H1 (cell line): ENCODE data around the gene CKM. TPM values are rescaled to one million over a fixed set of nuclear protein-coding genes. Genes with fewer than 3 reads are reported as not detected.
A peak's percentile ranks its signal among the peaks of the same experiment; 100 is the strongest.

Source experiments
- CTCF ChIA-PET: fragments of 300-600 bp; sonication (Branson Sonifier 250); formaldehyde crosslinking; loops from one replicate; lab custom pipeline; 2021; ENCODE audit not compliant: partially characterized antibody; lab: Charles Lee
- POLR2A ChIA-PET: fragments of 300-600 bp; sonication (Branson Sonifier 250); formaldehyde crosslinking; loops from one replicate; lab custom pipeline; 2021; ENCODE audit warnings: inconsistent platforms; ENCODE audit not compliant: partially characterized antibody; lab: Charles Lee
- DNase-seq, 2 experiments: peaks; one replicate each; pipeline versions ENCODE4 v3.0.0 to v3.0.0-alpha.2; 2010 to 2022; ENCODE audit warnings: low spot score in 2 of 2, low read depth in 1 of 2, mixed read lengths in 1 of 2
- FAIRE-seq: peaks from 2 replicates; lab custom pipeline; 2011; peaks lifted over from hg19 to GRCh38; lab: Jason Lieb, UNC
- H2AFZ ChIP-seq: 2 replicates; pipeline ENCODE4 v1.8.1; 2012; ENCODE audit warnings: low read length, inconsistent platforms
- H2AK5ac ChIP-seq: 2 replicates; pipeline ENCODE4 v1.6.1; 2013; ENCODE audit warnings: low read depth, low read length
- H2BK120ac ChIP-seq: replicated peaks from 2 replicates; pipeline ENCODE3; 2013; ENCODE audit warnings: low read depth, low read length, inconsistent platforms
- H2BK12ac ChIP-seq: 2 replicates; pipeline ENCODE4 v1.6.1; 2013; ENCODE audit warnings: low read depth, low read length
- H2BK15ac ChIP-seq: 2 replicates; pipeline ENCODE4 v1.6.1; 2013; ENCODE audit warnings: low read length
- H2BK20ac ChIP-seq: 2 replicates; pipeline ENCODE4 v1.6.1; 2013; ENCODE audit warnings: low read length
- H2BK5ac ChIP-seq: 2 replicates; pipeline ENCODE4 v1.6.1; 2013; ENCODE audit warnings: low read depth, low read length
- H3K14ac ChIP-seq: 2 replicates; pipeline ENCODE4 v1.6.1; 2013; ENCODE audit warnings: inconsistent platforms; ENCODE audit not compliant: insufficient read length
- H3K18ac ChIP-seq: 2 replicates; pipeline ENCODE4 v1.6.1; 2013; ENCODE audit warnings: low read length; ENCODE audit errors: extremely low read depth
- H3K23ac ChIP-seq: 2 replicates; pipeline ENCODE4 v1.6.1; 2013; ENCODE audit warnings: inconsistent platforms; ENCODE audit not compliant: insufficient read length
- H3K23me2 ChIP-seq: 2 replicates; pipeline ENCODE4 v1.6.1; 2013; ENCODE audit warnings: low read depth, low read length
- H3K27ac ChIP-seq: 2 replicates; pipeline ENCODE4 v1.6.1; 2011; ENCODE audit warnings: low read depth, low read length, inconsistent platforms
- H3K27me3 ChIP-seq, 4 experiments: replicated peaks in 1 of 4; 1 replicate in 1 of 4; 2 replicates in 3 of 4; pipeline versions ENCODE4 v1.6.1 to v1.8.1; 2011 to 2013; ENCODE audit warnings: low read length in 3 of 4, mild to moderate bottlenecking in 3 of 4, inconsistent platforms in 2 of 4, mixed read lengths in 2 of 4, moderate library complexity in 1 of 4; ENCODE audit not compliant: control insufficient read depth in 3 of 4, insufficient read depth in 3 of 4; ENCODE audit errors: extremely low read depth in 1 of 4
- H3K36me3 ChIP-seq, 4 experiments: 2 replicates each; pipeline versions ENCODE4 v1.6.1 to v1.8.1; 2011 to 2013; ENCODE audit warnings: mild to moderate bottlenecking in 4 of 4, low read length in 3 of 4, moderate library complexity in 2 of 4, control low read depth in 1 of 4, inconsistent platforms in 1 of 4; ENCODE audit not compliant: insufficient read depth in 4 of 4, control insufficient read depth in 2 of 4
- H3K4ac ChIP-seq: replicated peaks from 2 replicates; pipeline ENCODE3; 2013; ENCODE audit warnings: low read length, low read depth, mixed read lengths, inconsistent platforms; ENCODE audit not compliant: insufficient read length
- H3K4me1 ChIP-seq, 4 experiments: replicated peaks in 1 of 4; 1 replicate in 1 of 4; 2 replicates in 3 of 4; pipeline versions ENCODE4 v1.6.1 to v1.8.1; 2011 to 2013; ENCODE audit warnings: low read length in 3 of 4, inconsistent platforms in 2 of 4, mixed read lengths in 1 of 4; ENCODE audit not compliant: insufficient read depth in 4 of 4, control insufficient read depth in 3 of 4
- H3K4me2 ChIP-seq, 2 experiments: 2 replicates each; pipeline versions ENCODE4 v1.6.1 to v1.8.1; 2011 to 2013; ENCODE audit warnings: low read depth in 2 of 2, low read length in 2 of 2, control low read depth in 1 of 2, inconsistent platforms in 1 of 2, mild to moderate bottlenecking in 1 of 2; ENCODE audit not compliant: insufficient read depth in 1 of 2
- H3K4me3 ChIP-seq, 4 experiments: fragments of 200-600, 300-600 bp in 1 of 4; sonication (generic), shearing (Covaris generic), sonication (Bioruptor Twin) in 1 of 4; 2 replicates each; pipeline versions ENCODE4 v1.5.1 to v1.8.1; 2011 to 2016; ENCODE audit warnings: low read length in 4 of 4, low read depth in 3 of 4, control low read depth in 2 of 4, inconsistent platforms in 2 of 4, mild to moderate bottlenecking in 2 of 4, mixed read lengths in 1 of 4, moderate library complexity in 1 of 4; ENCODE audit not compliant: insufficient read depth in 2 of 4; ENCODE audit errors: extremely low read depth in 1 of 4
- H3K56ac ChIP-seq: replicated peaks from 2 replicates; pipeline ENCODE3; 2013; ENCODE audit warnings: low read depth, mild to moderate bottlenecking, mixed read lengths, low read length, inconsistent platforms; ENCODE audit not compliant: insufficient read length
- H3K79me1 ChIP-seq: 2 replicates; pipeline ENCODE4 v1.6.1; 2013; ENCODE audit warnings: low read depth, low read length, control low read depth
- H3K79me2 ChIP-seq, 2 experiments: 2 replicates each; pipeline versions ENCODE4 v1.6.1 to v1.8.1; 2012 to 2013; ENCODE audit warnings: low read length in 2 of 2, mild to moderate bottlenecking in 2 of 2, inconsistent platforms in 1 of 2; ENCODE audit not compliant: insufficient read depth in 2 of 2, control insufficient read depth in 1 of 2
- H3K9ac ChIP-seq, 4 experiments: replicated peaks in 1 of 4; 1 replicate in 1 of 4; 2 replicates in 3 of 4; pipeline versions ENCODE4 v1.6.1 to v1.8.1; 2011 to 2013; ENCODE audit warnings: low read depth in 3 of 4, low read length in 3 of 4, control low read depth in 2 of 4, mild to moderate bottlenecking in 2 of 4, moderate library complexity in 2 of 4, inconsistent platforms in 1 of 4; ENCODE audit errors: extremely low read depth in 1 of 4
- H3K9me3 ChIP-seq, 2 experiments: 2 replicates each; pipeline versions ENCODE4 v1.6.1 to v1.8.1; 2012 to 2013; ENCODE audit warnings: mild to moderate bottlenecking in 2 of 2, moderate library complexity in 2 of 2, control low read depth in 1 of 2, inconsistent platforms in 1 of 2, low read depth in 1 of 2, low read length in 1 of 2, mixed read lengths in 1 of 2; ENCODE audit not compliant: insufficient read depth in 2 of 2
- H4K20me1 ChIP-seq, 2 experiments: replicated peaks in 1 of 2; 2 replicates each; pipeline versions ENCODE3 to v1.8.1; 2011 to 2013; ENCODE audit warnings: inconsistent platforms in 2 of 2, low read length in 2 of 2, mild to moderate bottlenecking in 1 of 2; ENCODE audit not compliant: insufficient read depth in 2 of 2, control insufficient read depth in 1 of 2
- H4K5ac ChIP-seq: 2 replicates; pipeline ENCODE4 v1.6.1; 2013; ENCODE audit warnings: low read length, low read depth, mixed read lengths, inconsistent platforms; ENCODE audit not compliant: insufficient read length
- H4K8ac ChIP-seq: 2 replicates; pipeline ENCODE4 v1.8.0; 2013; ENCODE audit warnings: mild to moderate bottlenecking, moderate library complexity, low read length, inconsistent platforms; ENCODE audit not compliant: insufficient read depth; ENCODE audit errors: extremely low read depth
- H4K91ac ChIP-seq: replicated peaks from 2 replicates; pipeline ENCODE3; 2013; ENCODE audit warnings: low read length, mixed read lengths, inconsistent platforms; ENCODE audit not compliant: insufficient read length
- CBX8 ChIP-seq: fragments of 300-800, 300-1000 bp; sonication (generic); IDR thresholded peaks from 2 replicates; pipeline ENCODE4 v1.7.1; 2016; ENCODE audit warnings: low read depth, low read length, borderline replicate concordance
- CHD1 ChIP-seq: IDR thresholded peaks from 2 replicates; pipeline ENCODE4 v1.6.1; 2012; ENCODE audit warnings: low read depth, low read length, improper control_type of control experiment
- HDAC2 ChIP-seq, 2 experiments: fragments of 300-600 bp in 1 of 2; sonication (generic) in 1 of 2; IDR thresholded peaks; 2 replicates each; pipeline ENCODE4 v1.6.1; 2011 to 2012; ENCODE audit warnings: low read depth in 2 of 2, low read length in 2 of 2, mild to moderate bottlenecking in 2 of 2, moderate library complexity in 2 of 2, borderline replicate concordance in 1 of 2, inconsistent platforms in 1 of 2
- POU5F1 ChIP-seq: IDR thresholded peaks from 2 replicates; pipeline ENCODE4 v1.6.1; 2011; ENCODE audit warnings: low read depth, mild to moderate bottlenecking, low read length, moderate library complexity
- RNF2 ChIP-seq: fragments of 200-900, 300-1000 bp; sonication (generic); IDR thresholded peaks from 2 replicates; pipeline ENCODE4 v1.7.1; 2016; ENCODE audit warnings: borderline replicate concordance, low read depth, mild to moderate bottlenecking, antibody characterized with exemption, low read length; ENCODE audit not compliant: poor library complexity, severe bottlenecking; ENCODE audit errors: missing control alignments
- SIRT6 ChIP-seq: IDR thresholded peaks from one replicate; pipeline ENCODE4 v1.7.1; 2012; ENCODE audit warnings: low read length, inconsistent platforms
- SP4 ChIP-seq: IDR thresholded peaks from 2 replicates; pipeline ENCODE4 v1.6.1; 2012; ENCODE audit warnings: low read length, inconsistent platforms
- TCF12 ChIP-seq: IDR thresholded peaks from 2 replicates; pipeline ENCODE4 v1.6.1; 2011; ENCODE audit warnings: low read depth, mild to moderate bottlenecking, low read length
- USF2 ChIP-seq: IDR thresholded peaks from 2 replicates; pipeline ENCODE4 v1.6.1; 2011; ENCODE audit warnings: low read length, improper control_type of control experiment
- WGBS, 2 experiments: shearing (Covaris generic) in 1 of 2; methylation state at CpG; one replicate each; pipeline versions ENCODE4 v1.1.6 to v1.1.7; 2013 to 2015; ENCODE audit warnings: low lambda C conversion rate in 2 of 2, mixed read lengths in 2 of 2, inconsistent platforms in 1 of 2, low coverage in 1 of 2, missing lambda C conversion rate in 1 of 2; ENCODE audit not compliant: insufficient replicate concordance in 2 of 2, insufficient coverage in 1 of 2, insufficient read length in 1 of 2; ENCODE audit errors: extremely low coverage in 1 of 2, missing lambda C conversion rate in 1 of 2; 5-methylcytosine and 5-hydroxymethylcytosine counted together
- polyA plus RNA-seq, 7 experiments: library from polyadenylated mRNA; depleted of rRNA in 3 of 7; stranded (reverse) in 5 of 7; unstranded in 2 of 7; fragments of >200 nt in 5 of 7; fragments of 200-250 nt in 2 of 7; gene quantifications; 1 replicate in 5 of 7; 2 replicates in 1 of 7; 4 replicates in 1 of 7; pipeline versions ENCODE4 v1.2.1 to v1.2.3, GENCODE V29; 2011 to 2013; ENCODE audit warnings: missing spikeins in 2 of 7, mixed read lengths in 2 of 7
- total RNA-seq: library from RNA; stranded (reverse); fragmentation: NEBNext Ultra II Directional; extraction: Animal tissue kit (Norgen Biotek cat#: 25700); gene quantifications from 2 replicates; pipeline ENCODE4 v1.2.1, GENCODE V29; 2021

CKM gene
- total and polyA plus RNA-seq, 2 of the 8 experiments (the other 6 are each of a cell fraction or from before 2014, with no cell fraction given): 0.08 TPM; not detected in 1

- no peak within 1 kb of the TSS; the same call in none of the 2 replicates for H3K18ac ChIP-seq
- no peak within 1 kb of the TSS for H3K4ac ChIP-seq
- H3K9ac ChIP-seq: peak within 1 kb of the TSS; percentile 66 to 81 (median 72)
- H3K79me1 ChIP-seq: 0 out of 2 replicates have a peak, but pooled peaks cover 6% of the 10 kb centered on the region
- H2BK15ac ChIP-seq: 0 out of 2 replicates have a peak within 1 kb of the TSS, but pooled peaks have one; percentile 61
- H3K9me3 ChIP-seq: no peaks in the 10 kb centered on the region
- peak within 1 kb of the TSS; percentile 43 for H2BK120ac ChIP-seq
- H4K20me1 ChIP-seq: peaks cover 5 to 8% of the 10 kb centered on the region in 2 experiments
- peak within 1 kb of the TSS; percentile 77 for H2BK5ac ChIP-seq
- WGBS, 2 experiments: 8% methylated on average over 39 of the region's 55 CpGs; no CpG with 5 or more reads in 1 of the 2 experiments
- H3K4me3 ChIP-seq: peak within 1 kb of the TSS; percentile 82 to 97 (median 89)
- H3K56ac ChIP-seq: peak within 1 kb of the TSS; percentile 46
- no peak within 1 kb of the TSS for H2AFZ ChIP-seq
- peaks cover 0 to 14% of the 10 kb centered on the region in 2 experiments; a peak in 1 of 4 replicates for H3K79me2 ChIP-seq
- H3K36me3 ChIP-seq: peaks cover 2 to 21% (median 7%) of the 10 kb centered on the region in 4 experiments; a peak in 6 of 8 replicates
- no peaks in the 10 kb centered on the region for H3K27me3 ChIP-seq
- FAIRE-seq (no peak), DNase-seq (peak; percentile 93 to 100)
- H3K27ac ChIP-seq: peak within 1 kb of the TSS; percentile 44; the same call in 1 of the 2 replicates
- H3K23ac ChIP-seq: no peak within 1 kb of the TSS
- peaks cover 0 to 3% (median 0%) of the 10 kb centered on the region in 4 experiments; a peak in 4 of 7 replicates for H3K4me1 ChIP-seq
- no peak within 1 kb of the TSS for H2AK5ac ChIP-seq
- peak within 1 kb of the TSS; percentile 37; the same call in 1 of the 2 replicates for H4K8ac ChIP-seq
- peaks cover 2% of the 10 kb centered on the region; the same call in 1 of the 2 replicates for H3K23me2 ChIP-seq
- CTCF ChIA-PET: interaction anchor here (0.7 to 7.9 kb wide), 7 partner anchors 20 to 258 kb away, joined by 3 to 57 read pairs (median 4); partner anchors contain the start of gene PPP1R13L
- peak within 1 kb of the TSS; percentile 65 for H4K91ac ChIP-seq
- peak within 1 kb of the TSS; percentile 59 for H4K5ac ChIP-seq
- POLR2A ChIA-PET: interaction anchor here (0.6 to 5.8 kb wide), 10 partner anchors 10 to 332 kb away, joined by 3 to 36 read pairs (median 3); partner anchors contain the start of gene CLASRP
- H3K4me2 ChIP-seq: peak within 1 kb of the TSS; percentile 77 to 86
- H3K14ac ChIP-seq: no peak within 1 kb of the TSS
- H2BK12ac ChIP-seq: no peak within 1 kb of the TSS
- H2BK20ac ChIP-seq: no peak within 1 kb of the TSS
- TF ChIP-seq RNF2 (no peak), USF2 (no peak), CHD1 (no peak), SP4 (peak; percentile 51; the same call in 1 of the 2 replicates), POU5F1 (no peak), SIRT6 (no peak), TCF12 (no peak), HDAC2 (IDR thresholded peaks at IDR 0.05; ENCODE audit: borderline replicate concordance in 1 of 2, low read depth in 2 of 2, low read length in 2 of 2) (no peak), CBX8 (no peak)
These were observed 47.9 kb upstream of the CKM start, which contains the start of gene ERCC2 for GRCh38 chr19:45370410-45371204. Gene ERCC2, minus strand, starts transcription at chr19:45370573. Its CDS starts 33 bp downstream, at chr19:45370540.
